H1 (cell line): ENCODE data around the gene ESD. TPM values are rescaled to one million over a fixed set of nuclear protein-coding genes. Genes with fewer than 3 reads are reported as not detected.

ENCODE experiments used
- JUND ChIP-seq: IDR thresholded peaks from 2 replicates; pipeline ENCODE4 v1.6.1; 2011; ENCODE audit warnings: mild to moderate bottlenecking, improper control_type of control experiment, low read length
- SAP30 ChIP-seq: fragments of 300-600 bp; sonication (generic); IDR thresholded peaks from 2 replicates; pipeline ENCODE4 v1.7.1; 2012; ENCODE audit warnings: low read length, moderate library complexity, mild to moderate bottlenecking, inconsistent platforms; ENCODE audit not compliant: insufficient read depth, insufficient replicate concordance
- SP2 ChIP-seq: IDR thresholded peaks from 2 replicates; pipeline ENCODE4 v1.6.1; 2012; ENCODE audit warnings: mild to moderate bottlenecking, low read length, inconsistent platforms
- polyA plus RNA-seq, 7 experiments: library from polyadenylated mRNA; depleted of rRNA in 3 of 7; stranded (reverse) in 5 of 7; unstranded in 2 of 7; fragments of >200 nt in 5 of 7; fragments of 200-250 nt in 2 of 7; gene quantifications; 1 replicate in 5 of 7; 2 replicates in 1 of 7; 4 replicates in 1 of 7; pipeline versions ENCODE4 v1.2.1 to v1.2.3, GENCODE V29; 2011 to 2013; ENCODE audit warnings: missing spikeins in 2 of 7, mixed read lengths in 2 of 7
- total RNA-seq: library from RNA; stranded (reverse); fragmentation: NEBNext Ultra II Directional; extraction: Animal tissue kit (Norgen Biotek cat#: 25700); gene quantifications from 2 replicates; pipeline ENCODE4 v1.2.1, GENCODE V29; 2021

The ESD gene
- total and polyA plus RNA-seq, 2 of the 8 experiments (the other 6 are each of a cell fraction or from before 2014, with no cell fraction given) = 40.3 to 55.8 TPM

DNA sequence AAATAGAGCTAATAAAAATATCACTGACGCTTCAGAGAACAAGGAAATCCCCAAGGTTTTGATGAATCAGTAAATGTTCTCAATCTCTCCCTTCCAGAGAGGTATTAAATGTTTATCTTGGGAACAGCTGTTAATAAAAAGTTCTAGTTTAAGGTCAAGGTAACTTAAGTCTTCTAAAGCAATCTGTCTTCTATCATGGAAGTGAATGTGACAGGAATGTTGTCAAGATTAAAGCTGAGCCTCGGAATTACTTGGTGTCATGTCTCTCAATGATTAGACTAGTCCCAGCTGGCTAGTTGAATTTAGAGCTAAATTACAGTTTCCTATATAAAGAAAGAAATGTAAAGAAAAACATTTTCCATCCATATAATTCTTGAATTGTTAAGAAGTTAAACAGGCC, 23.4 kb downstream of the ESD start (continued):
- TF ChIP-seq SP2 = no peak
- no peak for TF ChIP-seq JUND
- no peak for TF ChIP-seq SAP30
